HCT116 (cell line): ENCODE results near the gene RCN2. TPM values are rescaled to one million over a fixed set of nuclear protein-coding genes. Genes with fewer than 3 reads are reported as not detected.

Experiments used
- ATAC-seq: fragments of 200-7000 bp; cut with Tn5 transposase; 2 replicates; pipeline ENCODE4 v1.9.1; 2020; ENCODE audit warnings: mild to moderate bottlenecking, moderate library complexity
- BruUV-seq: library from RNA; stranded (reverse); fragments of 400-500 nt; replicated peaks from 2 replicates; lab custom pipeline; 2021; lab: Mats Ljungman, UMichigan
- CTCF ChIA-PET: fragments of 300-600 bp; sonication (Branson Sonifier 250); formaldehyde crosslinking; loops from one replicate; lab custom pipeline; 2021; ENCODE audit warnings: antibody characterized with exemption; lab: Charles Lee
- POLR2A ChIA-PET: fragments of 300-600, 350-600 bp; sonication (Branson Sonifier 250); formaldehyde crosslinking; loops from one replicate; lab custom pipeline; 2021; ENCODE audit warnings: antibody characterized with exemption; lab: Charles Lee
- RAD21 ChIA-PET, 2 experiments: fragments of 300-600 bp; sonication (Branson Sonifier 250); formaldehyde crosslinking; loops; one replicate each; lab custom pipeline; 2023; ENCODE audit warnings: low total read pairs in 2 of 2; ENCODE audit not compliant: uncharacterized antibody in 2 of 2, unreplicated experiment in 2 of 2, low non-redundant PET in 1 of 2; lab: Charles Lee
- DNase-seq: peaks from one replicate; pipeline ENCODE4 v3.0.0-alpha.2; 2010; ENCODE audit warnings: low read depth, low spot score
- H2AFZ ChIP-seq: fragments of 200-600 bp; shearing (Covaris generic), sonication (generic); 2 replicates; pipeline ENCODE4 v1.6.1; 2017; ENCODE audit warnings: low read depth, mixed run types, mixed read lengths, antibody characterized with exemption, low read length; ENCODE audit not compliant: poor library complexity, severe bottlenecking
- H3K27ac ChIP-seq: 2 replicates; pipeline ENCODE4 v1.5.1; 2012; ENCODE audit warnings: low read depth, low read length
- H3K27me3 ChIP-seq: fragments of 200-600 bp; sonication (generic); 2 replicates; pipeline ENCODE4 v1.6.1; 2016; ENCODE audit warnings: mixed run types, low read length, mixed read lengths; ENCODE audit not compliant: insufficient read depth
- H3K36me3 ChIP-seq, 2 experiments: fragments of 200-500 bp in 1 of 2; fragments of 200-600 bp in 1 of 2; sonication (Bioruptor generic) in 1 of 2; sonication (generic) in 1 of 2; 2 replicates each; pipeline versions ENCODE4 v1.5.1 to v1.6.1; 2014 to 2016; ENCODE audit warnings: low read length in 2 of 2, inconsistent platforms in 1 of 2, mixed read lengths in 1 of 2, mixed run types in 1 of 2; ENCODE audit not compliant: insufficient read depth in 2 of 2, control insufficient read depth in 1 of 2
- H3K4me1 ChIP-seq, 2 experiments: fragments of 200-600 bp in 1 of 2; sonication (generic) in 1 of 2; 2 replicates each; pipeline versions ENCODE4 v1.5.1 to v1.6.1; 2012 to 2017; ENCODE audit warnings: low read length in 2 of 2, inconsistent platforms in 1 of 2, mild to moderate bottlenecking in 1 of 2, mixed read lengths in 1 of 2, mixed run types in 1 of 2, moderate library complexity in 1 of 2; ENCODE audit not compliant: insufficient read depth in 2 of 2, control insufficient read depth in 1 of 2
- H3K4me2 ChIP-seq: fragments of 200-600 bp; sonication (generic); 2 replicates; pipeline ENCODE4 v1.6.1; 2017; ENCODE audit warnings: mixed run types, low read length, mixed read lengths
- H3K4me3 ChIP-seq, 2 experiments: fragments of 200-600 bp in 1 of 2; sonication (generic) in 1 of 2; replicated peaks in 1 of 2; 2 replicates each; pipeline ENCODE4 v1.5.1; 2011 to 2016; ENCODE audit warnings: low read length in 2 of 2, control low read depth in 1 of 2, low read depth in 1 of 2, mild to moderate bottlenecking in 1 of 2, mixed read lengths in 1 of 2, mixed run types in 1 of 2
- H3K79me2 ChIP-seq: fragments of 200-600 bp; sonication (generic); 2 replicates; pipeline ENCODE4 v1.6.1; 2017; ENCODE audit warnings: mild to moderate bottlenecking, mixed run types, low read length, moderate library complexity, mixed read lengths; ENCODE audit not compliant: insufficient read depth
- H3K9ac ChIP-seq: fragments of 200-600 bp; sonication (generic); 2 replicates; pipeline ENCODE4 v1.6.1; 2016; ENCODE audit warnings: low read length, mixed read lengths
- H3K9me2 ChIP-seq: fragments of 200-600 bp; sonication (generic), shearing (Covaris generic); 2 replicates; pipeline ENCODE4 v1.6.1; 2017; ENCODE audit warnings: mixed run types, mild to moderate bottlenecking, moderate library complexity; ENCODE audit not compliant: insufficient read depth
- H3K9me3 ChIP-seq, 2 experiments: fragments of 200-500 bp in 1 of 2; fragments of 200-600 bp in 1 of 2; sonication (Bioruptor generic) in 1 of 2; sonication (generic) in 1 of 2; 2 replicates each; pipeline ENCODE4 v1.6.1; 2014 to 2017; ENCODE audit warnings: low read length in 2 of 2, mixed read lengths in 2 of 2, inconsistent platforms in 1 of 2, low read depth in 1 of 2, mild to moderate bottlenecking in 1 of 2, mixed run types in 1 of 2, moderate library complexity in 1 of 2; ENCODE audit not compliant: control insufficient read depth in 1 of 2, insufficient read depth in 1 of 2
- H4K20me1 ChIP-seq: fragments of 200-600 bp; sonication (generic), shearing (Covaris generic); 2 replicates; pipeline ENCODE4 v1.6.1; 2017; ENCODE audit warnings: mixed run types, mild to moderate bottlenecking, moderate library complexity; ENCODE audit not compliant: insufficient read depth
- ATF3 ChIP-seq: IDR thresholded peaks from 2 replicates; pipeline ENCODE4 v1.6.1; 2012
- CBX3 ChIP-seq: IDR thresholded peaks from 2 replicates; pipeline ENCODE4 v1.6.1; 2012; ENCODE audit warnings: low read depth
- EGR1 ChIP-seq: IDR thresholded peaks from 2 replicates; pipeline ENCODE4 v1.6.1; 2012; ENCODE audit warnings: low read depth
- EZH2 ChIP-seq: fragments of 200-600 bp; sonication (generic); IDR thresholded peaks from 2 replicates; pipeline ENCODE4 v1.6.1; 2017; ENCODE audit warnings: antibody characterized with exemption, mixed run types
- EZH2phosphoT487 ChIP-seq: fragments of 200-600 bp; IDR thresholded peaks from 2 replicates; pipeline ENCODE4 v1.6.1; 2018; ENCODE audit warnings: antibody characterized with exemption, borderline replicate concordance
- FOSL1 ChIP-seq: IDR thresholded peaks from 2 replicates; pipeline ENCODE4 v1.6.1; 2012; ENCODE audit warnings: low read depth
- JUND ChIP-seq: IDR thresholded peaks from 2 replicates; pipeline ENCODE4 v1.6.1; 2012
- MAX ChIP-seq: IDR thresholded peaks from 2 replicates; pipeline ENCODE4 v1.6.1; 2012
- POLR2A ChIP-seq: IDR thresholded peaks from 2 replicates; pipeline ENCODE4 v1.7.0; 2011; ENCODE audit warnings: borderline replicate concordance; ENCODE audit not compliant: insufficient read depth, insufficient read length; ENCODE audit errors: extremely low read depth
- SP1 ChIP-seq: IDR thresholded peaks from 2 replicates; pipeline ENCODE4 v1.6.1; 2012; ENCODE audit warnings: low read depth
- SRF ChIP-seq: IDR thresholded peaks from 2 replicates; pipeline ENCODE4 v1.6.1; 2012; ENCODE audit warnings: low read depth
- YY1 ChIP-seq: IDR thresholded peaks from 2 replicates; pipeline ENCODE4 v1.6.1; 2011; ENCODE audit warnings: low read length, low read depth, moderate library complexity, mild to moderate bottlenecking; ENCODE audit not compliant: insufficient replicate concordance; ENCODE audit errors: extremely low read depth
- ZBTB33 ChIP-seq: IDR thresholded peaks from 2 replicates; pipeline ENCODE4 v1.6.1; 2011; ENCODE audit warnings: mild to moderate bottlenecking, low read length, moderate library complexity; ENCODE audit not compliant: insufficient replicate concordance; ENCODE audit errors: extremely low read depth
- ZNF274 ChIP-seq: fragments of 200-500 bp; sonication (Bioruptor generic); IDR thresholded peaks from 2 replicates; pipeline ENCODE4 v1.6.1; 2014; ENCODE audit warnings: mild to moderate bottlenecking, low read depth, low read length, inconsistent platforms
- intact Hi-C: fragments of 100-400 bp; cut with micrococcal nuclease; formaldehyde crosslinking; loops from 2 replicates; pipeline ENCODE4 v1.10.0; 2022
- total RNA-seq: library from RNA; stranded (reverse); gene quantifications from one replicate; pipeline ENCODE4 v1.2.1, GENCODE V29; 2021; ENCODE audit not compliant: unreplicated experiment
- TF ChIP-seq, protein P1 (sequence below), 3 experiments: fragments of 200-600 bp in 1 of 3; sonication (generic) in 1 of 3; IDR thresholded peaks in 2 of 3; conservative IDR thresholded peaks in 1 of 3; 2 replicates each; pipeline ENCODE4 v1.5.1; 2012 to 2017; ENCODE audit warnings: low read depth in 2 of 3, low read length in 2 of 3, antibody characterized with exemption in 1 of 3, borderline replicate concordance in 1 of 3, control low read depth in 1 of 3, mild to moderate bottlenecking in 1 of 3, mixed read lengths in 1 of 3, mixed run types in 1 of 3, moderate library complexity in 1 of 3; ENCODE audit not compliant: insufficient read depth in 1 of 3

Gene RCN2
- total RNA-seq, 1 experiment from 2014 or later, result 71.5 TPM

- H3K27ac ChIP-seq, result no peak overlapping the region
- no peak overlapping the region for H3K4me2 ChIP-seq
- DNase-seq (no peak), ATAC-seq (no peak)
- H3K36me3 ChIP-seq, result no peaks in the 10 kb centered on the region
- H3K9me3 ChIP-seq, result no peaks in the 10 kb centered on the region
- ChIA-PET CTCF (no interaction called here), RAD21 (no interaction called here), POLR2A (no interaction called here)
- no peak overlapping the region for H3K9ac ChIP-seq
- no peak overlapping the region for H2AFZ ChIP-seq
- H3K4me1 ChIP-seq, result no peaks in the 10 kb centered on the region
- no peaks in the 10 kb centered on the region for H3K79me2 ChIP-seq
- TF ChIP-seq EZH2 (no peak), SRF (no peak), MAX (no peak), SP1 (no peak), YY1 (no peak), JUND (no peak), FOSL1 (no peak), ZNF274 (no peak), ZBTB33 (no peak), EZH2phosphoT487 (no peak), CBX3 (no peak), POLR2A (no peak), EGR1 (no peak), ATF3 (no peak)
- TF ChIP-seq, protein P1, sequence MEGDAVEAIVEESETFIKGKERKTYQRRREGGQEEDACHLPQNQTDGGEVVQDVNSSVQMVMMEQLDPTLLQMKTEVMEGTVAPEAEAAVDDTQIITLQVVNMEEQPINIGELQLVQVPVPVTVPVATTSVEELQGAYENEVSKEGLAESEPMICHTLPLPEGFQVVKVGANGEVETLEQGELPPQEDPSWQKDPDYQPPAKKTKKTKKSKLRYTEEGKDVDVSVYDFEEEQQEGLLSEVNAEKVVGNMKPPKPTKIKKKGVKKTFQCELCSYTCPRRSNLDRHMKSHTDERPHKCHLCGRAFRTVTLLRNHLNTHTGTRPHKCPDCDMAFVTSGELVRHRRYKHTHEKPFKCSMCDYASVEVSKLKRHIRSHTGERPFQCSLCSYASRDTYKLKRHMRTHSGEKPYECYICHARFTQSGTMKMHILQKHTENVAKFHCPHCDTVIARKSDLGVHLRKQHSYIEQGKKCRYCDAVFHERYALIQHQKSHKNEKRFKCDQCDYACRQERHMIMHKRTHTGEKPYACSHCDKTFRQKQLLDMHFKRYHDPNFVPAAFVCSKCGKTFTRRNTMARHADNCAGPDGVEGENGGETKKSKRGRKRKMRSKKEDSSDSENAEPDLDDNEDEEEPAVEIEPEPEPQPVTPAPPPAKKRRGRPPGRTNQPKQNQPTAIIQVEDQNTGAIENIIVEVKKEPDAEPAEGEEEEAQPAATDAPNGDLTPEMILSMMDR (IDR thresholded peaks at IDR 0.05 in 2 of 3, conservative IDR thresholded peaks at IDR 0.05 in 1 of 3; ENCODE audit: borderline replicate concordance in 1 of 3, insufficient read depth in 1 of 3, low read depth in 2 of 3, low read length in 2 of 3), result no peak
- no peaks in the 10 kb centered on the region for H3K9me2 ChIP-seq
- no peak overlapping the region for H3K4me3 ChIP-seq
- no TSS peak for BruUV-seq
- no peaks in the 10 kb centered on the region for H3K27me3 ChIP-seq
- no peaks in the 10 kb centered on the region for H4K20me1 ChIP-seq
- intact Hi-C loops, result no loop called here
Measured at GRCh38 chr15:76967067-76967466, 35.5 kb downstream of the RCN2 start.
